C1 segment of cervical spinal cord (tissue), 14 donors: ENCODE measurements around the gene PELI1.

Source experiments
- DNase-seq, 14 donors: peaks; one replicate each; lab custom pipeline; 2025; lab: John Stamatoyannopoulos, UW

Gene PELI1, protein sequence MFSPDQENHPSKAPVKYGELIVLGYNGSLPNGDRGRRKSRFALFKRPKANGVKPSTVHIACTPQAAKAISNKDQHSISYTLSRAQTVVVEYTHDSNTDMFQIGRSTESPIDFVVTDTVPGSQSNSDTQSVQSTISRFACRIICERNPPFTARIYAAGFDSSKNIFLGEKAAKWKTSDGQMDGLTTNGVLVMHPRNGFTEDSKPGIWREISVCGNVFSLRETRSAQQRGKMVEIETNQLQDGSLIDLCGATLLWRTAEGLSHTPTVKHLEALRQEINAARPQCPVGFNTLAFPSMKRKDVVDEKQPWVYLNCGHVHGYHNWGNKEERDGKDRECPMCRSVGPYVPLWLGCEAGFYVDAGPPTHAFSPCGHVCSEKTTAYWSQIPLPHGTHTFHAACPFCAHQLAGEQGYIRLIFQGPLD

DNA sequence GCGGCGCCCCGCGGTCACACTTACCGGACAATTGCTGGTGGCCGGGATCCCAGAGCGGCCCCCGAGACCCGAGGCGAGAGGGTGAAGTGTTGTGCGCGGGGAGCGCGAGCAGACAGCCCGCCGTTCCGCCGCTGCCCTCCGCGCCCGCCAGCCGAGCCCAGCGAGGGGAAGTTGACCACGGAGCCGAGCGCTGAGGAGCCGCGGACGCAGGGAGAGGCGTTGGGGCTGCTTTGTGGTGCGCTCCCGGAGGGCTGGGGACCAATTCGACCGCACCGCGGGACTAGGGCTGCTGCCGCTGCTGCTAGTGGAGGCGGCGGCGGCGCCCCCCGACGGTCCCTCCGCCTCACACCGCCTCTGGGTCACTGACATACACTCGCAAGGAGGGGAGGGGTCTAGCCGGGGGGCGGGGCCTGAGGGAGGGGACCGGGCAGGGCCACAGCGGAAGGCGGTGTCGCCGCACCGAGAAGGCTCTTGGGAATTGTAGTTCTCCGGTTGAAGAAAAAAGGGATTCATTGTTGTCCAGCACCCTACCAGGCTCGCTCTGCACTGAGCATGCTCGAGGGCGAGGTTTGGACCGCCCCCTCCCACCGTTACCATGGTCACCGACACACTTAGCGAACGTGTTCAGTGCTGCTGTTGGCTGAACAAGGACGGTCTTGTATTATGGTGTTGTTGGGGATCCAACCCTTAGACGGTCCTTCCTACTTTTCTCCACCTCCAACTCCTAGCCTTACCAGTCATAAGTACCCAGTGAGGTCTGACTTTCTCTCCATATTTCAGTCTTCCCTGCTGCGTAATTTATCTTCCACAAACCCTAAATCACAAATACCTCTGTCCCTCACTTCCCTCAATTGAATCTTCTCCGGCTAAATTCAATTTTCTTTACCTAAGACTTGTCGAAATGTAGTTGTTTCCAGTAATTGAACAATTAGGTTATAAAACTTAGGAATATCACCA is at the start of gene PELI1:
Gene PELI1 (minus strand): TSS at position 364 of the 957 bp plus-strand sequence. CDS start 36,110 bp downstream, outside the sequence.
- DNase-seq = peak; percentile 58 to 99 (median 96)

DNA sequence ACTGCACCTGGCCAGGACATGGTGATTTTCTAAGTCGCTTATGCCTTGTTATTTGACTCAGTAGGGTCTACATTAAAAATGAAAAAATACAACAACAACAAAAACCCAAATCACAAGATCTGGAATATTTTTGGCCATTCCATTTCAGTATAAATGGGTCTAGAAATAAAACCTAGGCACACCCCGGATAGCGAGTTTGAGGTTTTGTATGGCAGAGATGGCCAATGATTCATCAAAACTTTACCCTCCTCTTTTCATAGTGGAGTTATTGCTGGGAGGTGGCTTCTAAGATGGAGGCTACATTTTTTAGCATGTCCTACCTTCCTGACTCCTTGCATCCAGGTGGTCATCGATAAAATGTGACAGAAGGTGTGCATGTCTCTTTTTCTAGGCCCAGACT is 49.3 kb upstream of the PELI1 start:
- no peak for DNase-seq

DNA sequence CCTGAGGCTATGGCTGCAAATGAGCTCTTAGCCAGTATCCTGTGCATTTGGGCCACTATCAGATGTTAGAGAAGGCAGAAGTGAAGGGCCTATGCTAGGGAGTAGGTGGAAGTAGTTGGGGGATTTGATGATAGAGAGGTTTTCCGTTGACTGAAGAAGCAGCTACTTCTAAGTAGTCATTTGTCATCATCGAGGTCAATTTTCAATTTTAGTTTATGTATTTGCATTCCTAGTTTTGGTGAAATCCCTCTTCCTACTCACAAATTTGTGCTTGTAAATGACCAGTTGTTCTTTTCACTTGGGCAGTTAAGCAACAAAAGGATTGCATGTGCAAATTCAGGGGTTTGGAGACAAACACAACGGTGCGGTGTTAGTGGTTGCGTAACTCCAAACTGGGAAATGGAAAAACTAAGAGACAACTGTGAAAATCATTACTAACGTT is 48.5 kb upstream of the PELI1 start:
- DNase-seq = no peak

DNA sequence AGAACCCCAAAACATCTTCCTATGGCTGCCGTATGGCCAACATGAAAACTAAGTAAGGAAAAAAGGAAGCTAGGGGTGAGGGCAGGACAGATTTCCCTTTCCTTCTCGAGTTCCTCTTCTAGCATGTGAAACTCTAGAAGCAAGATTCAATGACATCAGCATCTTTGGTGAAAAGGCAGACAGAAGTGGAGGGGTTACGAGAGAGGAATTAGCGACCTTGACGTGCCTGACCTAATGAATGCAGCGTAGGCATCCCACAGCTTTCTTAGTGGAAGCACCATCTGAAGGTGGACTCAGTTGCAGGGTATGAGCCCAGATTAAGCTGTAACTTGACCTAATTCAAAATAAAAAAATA is 47.9 kb upstream of the PELI1 start:
- peak in 2 of 14 donors; percentile 6 to 29 for DNase-seq

DNA sequence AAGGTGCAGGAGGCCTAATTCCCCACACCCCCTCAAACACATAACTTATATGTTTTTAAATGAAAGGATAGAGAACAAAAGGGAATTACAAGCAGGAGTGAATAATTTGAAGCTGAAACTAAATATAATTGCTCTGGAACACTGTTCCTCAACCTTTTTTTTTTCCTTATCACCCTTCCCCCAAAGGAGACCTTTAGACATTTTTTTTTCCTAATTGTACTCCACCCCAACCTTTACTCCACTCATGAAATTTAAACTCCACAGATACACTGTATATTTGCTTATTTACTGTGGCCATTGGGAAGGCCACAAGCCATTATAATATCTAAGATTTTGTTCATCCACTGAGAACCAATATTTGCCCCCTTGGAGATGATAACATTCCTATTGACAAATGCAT is 45.4 kb upstream of the PELI1 start:
- DNase-seq = no peak

DNA sequence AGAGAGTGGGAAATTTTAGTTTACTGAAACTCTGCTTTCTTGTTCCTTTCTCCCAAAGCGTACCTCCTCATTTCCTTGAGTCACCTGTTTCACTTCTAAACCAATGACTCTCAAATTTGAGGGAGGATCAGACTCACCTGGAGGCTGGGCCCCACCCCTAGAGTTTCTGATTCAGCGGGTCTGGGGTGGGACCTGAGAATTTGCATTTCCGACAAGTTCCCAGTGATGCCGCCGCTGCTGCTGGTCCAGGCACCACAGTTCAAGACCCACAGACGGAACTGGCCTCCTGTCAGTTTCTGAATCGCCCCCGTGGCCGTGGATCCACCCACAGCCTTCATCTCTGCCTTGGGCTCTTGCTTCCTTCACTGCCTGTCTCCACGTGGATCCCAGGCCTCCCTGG is 44.9 kb upstream of the PELI1 start:
- DNase-seq = no peak

DNA sequence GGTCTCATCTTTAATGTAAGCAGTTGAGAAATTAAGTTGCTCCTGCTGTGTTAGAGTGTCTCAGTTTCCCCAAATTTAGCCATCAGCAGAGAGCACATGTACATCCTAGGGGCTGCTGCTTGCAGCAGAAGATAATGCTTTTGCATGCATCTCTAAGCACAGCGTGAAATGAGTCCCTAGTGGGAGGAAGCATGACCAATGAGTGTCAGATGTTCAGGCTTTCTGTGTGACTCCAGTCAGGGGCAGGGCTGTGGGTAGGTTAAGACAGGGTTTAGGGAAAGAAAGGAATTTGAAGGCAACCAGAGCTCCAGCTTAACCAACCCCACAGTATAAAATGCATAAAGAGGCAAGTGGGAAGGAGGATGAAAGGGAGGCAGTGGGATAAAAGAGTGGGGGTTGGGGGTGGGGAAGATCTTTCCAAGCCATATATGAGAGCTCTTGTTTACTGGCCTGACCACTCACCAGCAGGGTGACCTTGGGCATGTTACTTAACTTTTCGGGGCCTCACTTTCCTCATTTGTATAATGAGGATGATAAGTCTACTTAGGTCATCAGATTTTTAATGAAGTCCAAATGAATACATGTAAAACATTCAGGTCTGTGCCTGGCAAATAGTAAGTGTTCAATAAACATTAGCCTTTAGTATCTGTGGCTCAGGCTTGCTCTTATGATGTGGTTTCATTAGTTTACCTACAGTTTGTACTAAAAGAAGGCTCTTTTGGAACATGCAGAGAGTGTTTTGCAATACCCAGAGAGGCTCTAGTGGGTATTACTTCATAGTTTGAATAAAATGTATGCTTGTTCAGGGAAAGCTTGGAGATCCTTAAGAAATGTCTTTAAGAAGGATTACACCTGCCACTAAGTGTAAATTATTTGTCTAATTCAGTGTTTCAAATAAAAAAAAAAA is 42.7 kb upstream of the PELI1 start:
- no peak for DNase-seq

DNA sequence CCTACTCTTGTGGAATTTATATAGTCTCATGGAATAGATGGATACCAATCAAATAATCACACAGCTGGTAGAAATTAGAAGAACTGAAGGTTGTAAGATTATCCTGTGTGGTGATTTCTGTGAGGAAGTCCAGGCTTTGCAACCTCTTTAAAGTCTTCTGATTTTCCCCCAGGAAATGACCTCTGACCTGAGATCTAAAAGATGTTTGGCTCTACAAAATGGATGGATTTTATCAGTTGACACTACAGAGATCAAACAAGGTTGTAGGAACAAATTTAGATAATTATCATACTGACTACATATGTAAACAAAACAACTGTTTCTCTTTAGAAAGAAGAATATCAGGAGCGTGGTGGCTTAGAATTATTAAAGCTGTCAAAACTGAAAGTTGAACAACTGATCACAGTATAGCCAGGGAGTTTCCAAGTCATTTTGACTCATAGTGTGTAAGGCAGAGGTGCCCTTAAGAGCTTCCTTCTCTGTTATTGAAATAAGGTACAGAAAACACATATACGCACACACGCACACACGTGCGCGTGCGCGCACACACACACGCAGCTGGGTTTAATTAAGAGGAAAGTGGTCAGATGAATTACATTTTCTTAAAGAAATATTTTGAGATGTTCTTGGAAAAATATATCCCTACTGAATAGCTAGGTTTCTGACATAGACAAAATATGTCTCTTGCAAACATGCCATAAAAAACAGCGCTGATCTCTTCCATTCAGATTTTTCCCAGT is 35.5 kb upstream of the PELI1 start:
- DNase-seq = no peak

DNA sequence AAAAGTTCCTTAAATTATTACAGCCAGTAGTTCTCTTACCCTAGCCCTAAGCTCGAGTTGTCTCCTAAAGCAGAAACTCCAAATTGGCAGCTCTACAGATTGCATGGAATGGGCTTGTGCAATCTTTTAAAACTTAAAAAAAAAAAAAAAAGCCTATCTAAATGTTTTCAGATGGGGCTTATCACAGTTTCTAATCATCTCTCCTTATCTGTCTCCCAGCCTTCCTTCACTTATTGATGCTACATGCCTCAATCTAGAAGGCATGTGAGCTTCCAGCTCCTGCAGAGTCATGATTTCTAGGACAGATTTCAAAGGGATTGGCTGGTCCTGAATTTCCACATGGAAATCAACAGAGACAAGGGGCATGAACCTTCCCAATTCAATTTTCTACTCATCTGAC is 33.1 kb upstream of the PELI1 start:
- no peak for DNase-seq

DNA sequence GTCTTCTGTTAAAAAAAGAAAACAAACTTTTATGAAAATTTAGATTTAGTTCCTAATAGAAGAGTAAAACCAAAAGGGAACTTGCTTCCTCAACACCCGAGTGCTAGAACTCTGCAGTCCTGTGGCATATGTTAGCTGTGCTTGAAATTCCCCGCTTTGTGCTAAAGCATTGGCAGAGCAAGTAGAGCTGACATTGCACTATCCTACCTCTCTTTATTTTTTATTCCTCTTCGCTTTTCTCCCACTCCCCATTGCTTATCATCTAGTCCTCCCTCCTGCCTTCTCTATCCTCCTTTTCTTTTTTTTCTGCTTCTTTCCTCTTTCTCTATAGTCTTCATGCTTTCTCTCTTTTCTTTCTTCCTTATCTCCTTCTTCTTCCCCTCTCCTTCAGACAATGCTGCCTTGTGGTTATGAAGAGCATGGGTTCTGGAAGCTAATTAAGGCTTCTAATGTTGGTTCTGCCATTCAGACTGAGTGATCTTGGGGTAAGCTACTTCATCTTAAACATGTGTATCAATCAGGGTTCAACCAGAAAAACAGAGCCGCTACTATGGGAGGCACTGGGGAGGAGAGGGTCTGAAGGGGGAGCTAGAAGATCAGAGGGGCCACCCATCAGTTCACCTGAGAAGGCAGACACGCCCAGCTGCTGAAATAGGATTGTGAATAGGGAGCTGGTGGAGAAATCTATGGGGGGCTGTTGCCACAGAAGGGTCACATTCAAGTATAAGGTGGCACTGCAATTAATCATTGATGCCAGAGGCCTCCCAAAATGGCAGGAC is 31.4 kb upstream of the PELI1 start:
- no peak for DNase-seq

DNA sequence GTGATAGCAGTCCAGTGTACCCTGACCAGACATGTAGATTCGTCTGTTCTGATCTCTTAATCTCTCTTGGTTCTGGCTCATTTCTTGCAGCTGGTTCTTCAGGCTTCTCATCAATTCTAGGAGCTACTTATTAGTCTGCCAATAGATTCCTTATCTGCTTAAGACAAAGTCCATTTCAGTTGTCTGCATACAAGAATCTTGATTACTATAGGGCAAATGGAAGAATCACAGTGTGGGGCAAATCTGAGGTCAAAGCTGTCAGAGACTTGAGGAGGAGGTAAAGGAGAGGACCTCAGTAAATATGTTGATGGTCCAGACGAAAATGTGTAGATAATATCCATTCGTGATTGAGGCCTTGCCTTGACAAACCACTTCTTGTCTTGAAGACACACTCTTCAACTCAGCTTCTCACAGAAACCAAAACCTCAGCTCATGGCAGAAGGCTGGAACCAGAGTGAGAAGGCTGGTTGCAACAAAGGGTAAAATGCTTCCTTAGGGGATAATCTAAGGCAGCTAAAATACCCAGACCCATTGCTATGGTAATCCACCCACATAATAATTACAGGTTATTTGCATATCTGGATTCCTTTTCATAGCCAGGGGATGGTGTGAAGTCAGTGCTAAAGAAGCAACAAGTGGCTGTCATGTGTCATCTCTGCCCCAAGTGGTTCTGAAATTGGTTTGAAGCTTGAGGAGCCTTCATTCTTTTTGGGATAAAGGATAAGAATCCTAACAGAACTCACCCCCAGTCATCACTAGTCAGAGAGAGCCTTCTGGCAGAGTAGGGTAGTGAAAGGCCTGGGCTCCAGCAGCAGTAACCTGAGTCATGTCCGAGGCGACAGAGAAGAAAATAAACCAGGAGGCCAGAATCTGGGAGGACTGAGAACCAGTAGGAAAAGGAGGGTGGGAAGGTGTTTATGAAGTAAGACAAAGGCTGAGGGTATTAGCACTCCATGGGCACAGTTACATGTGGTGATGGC is 29.2 kb upstream of the PELI1 start:
- no peak for DNase-seq

DNA sequence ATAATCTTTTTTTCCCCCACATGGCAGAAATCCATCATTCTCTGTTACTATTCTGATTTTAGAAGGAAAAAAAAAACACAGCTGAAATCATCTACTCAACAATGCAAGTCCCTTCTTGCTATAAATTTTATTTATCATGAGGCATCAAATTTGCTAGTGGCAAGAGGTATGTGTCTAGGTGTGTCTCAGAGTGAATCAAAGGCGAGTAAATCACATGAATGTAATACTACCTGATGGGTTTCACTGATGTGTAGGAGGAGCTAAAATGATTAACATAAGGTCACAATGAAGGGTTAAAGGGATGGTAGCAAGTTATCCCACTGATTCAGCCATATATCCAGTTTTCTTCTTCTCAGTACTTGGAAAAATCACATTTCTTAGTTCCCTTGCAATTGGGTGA is 24.5 kb upstream of the PELI1 start:
- DNase-seq = no peak

DNA sequence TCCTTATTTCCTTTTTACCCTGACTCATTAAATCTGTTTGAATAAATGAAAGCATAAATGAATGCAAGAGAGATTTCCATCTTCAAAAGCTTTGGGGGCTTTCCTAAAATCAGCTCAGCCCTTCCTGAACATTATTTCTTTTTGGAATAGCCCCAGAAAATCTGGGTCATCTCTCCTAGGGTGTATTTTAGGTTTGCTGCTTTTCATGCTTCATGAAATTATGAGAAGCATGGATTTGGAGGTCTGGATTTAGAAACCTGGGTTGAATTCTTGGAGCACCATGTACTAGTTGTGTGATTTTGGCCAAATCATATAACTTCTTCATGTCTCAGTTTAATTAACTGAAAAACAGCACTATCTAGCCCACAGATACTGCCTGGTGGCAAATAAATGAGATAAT is 24.0 kb upstream of the PELI1 start:
- peak in 1 of 14 donors; percentile 74 for DNase-seq

DNA sequence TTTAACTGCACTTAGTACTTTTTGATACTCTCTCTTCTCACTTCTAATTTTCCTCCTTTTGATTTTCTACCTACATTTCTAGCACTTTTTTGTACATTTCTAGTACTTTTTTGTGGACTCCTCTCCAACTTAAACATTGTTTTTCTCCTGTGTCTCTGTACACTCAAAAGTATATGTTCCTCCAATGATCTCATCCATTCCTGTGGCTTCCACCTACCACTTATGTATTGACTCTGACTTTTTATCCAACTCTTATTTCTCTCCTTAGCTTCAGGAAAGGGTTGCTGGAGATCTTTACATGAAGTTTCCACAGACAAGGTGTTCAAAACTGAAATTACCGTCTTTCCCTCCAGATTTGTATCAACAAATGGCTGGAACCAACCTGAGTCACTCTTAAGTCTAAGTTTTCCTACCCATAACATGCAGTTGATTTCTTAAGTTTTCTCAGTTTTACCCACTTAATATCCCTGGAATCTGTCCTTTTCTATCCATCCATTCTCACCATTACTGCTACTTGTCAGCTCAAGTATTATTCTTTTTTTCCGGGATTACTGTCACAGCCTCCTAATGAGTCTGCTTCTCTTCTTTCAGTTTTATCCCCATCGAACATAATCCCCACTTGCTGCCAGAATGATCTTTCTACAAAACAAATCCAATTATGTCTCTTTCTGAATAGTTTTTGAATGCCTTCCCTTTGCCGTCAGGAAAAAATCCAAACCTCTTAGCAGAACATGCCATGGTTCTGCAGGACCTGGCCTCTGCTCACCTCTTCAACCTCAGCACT is 22.6 kb upstream of the PELI1 start:
- DNase-seq = peak in 1 of 14 donors; percentile 25

DNA sequence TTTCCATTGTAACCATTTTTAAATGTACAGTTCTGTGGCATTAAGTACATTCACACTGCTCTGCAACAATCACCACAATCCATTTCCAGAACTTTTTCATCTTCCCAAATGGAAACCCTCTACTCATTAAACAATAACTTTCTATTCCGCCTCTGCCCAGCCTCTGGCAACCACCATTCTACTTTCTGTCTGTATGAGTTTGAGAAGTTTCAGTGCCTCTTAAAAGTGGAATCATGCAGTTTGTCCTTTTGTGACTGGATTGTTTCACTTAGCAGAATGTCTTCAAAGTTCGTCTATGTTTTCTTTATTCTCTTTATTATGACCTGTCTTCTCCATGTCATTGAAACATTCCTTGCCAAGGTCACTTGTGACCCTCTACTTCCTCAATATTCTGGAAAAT is 22.0 kb upstream of the PELI1 start:
- DNase-seq = no peak

DNA sequence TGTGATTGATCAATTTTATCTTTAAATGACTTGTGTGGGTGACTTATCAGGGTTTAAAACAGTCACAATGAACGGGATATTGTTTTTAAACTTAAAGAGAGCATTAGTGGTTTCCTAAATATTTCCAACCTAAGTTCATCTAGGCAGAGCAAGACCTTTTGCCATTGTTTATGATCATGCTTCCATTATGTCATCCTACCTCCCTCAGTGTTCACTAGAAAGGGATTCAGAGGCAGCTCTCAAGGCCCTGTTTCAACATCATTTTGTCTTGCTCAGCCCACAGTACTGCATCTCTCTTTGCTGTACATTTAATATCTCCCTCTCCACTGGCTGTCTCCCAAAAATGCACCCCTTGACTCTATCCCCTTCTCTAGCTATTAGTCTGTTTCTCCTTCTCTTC is 21.5 kb upstream of the PELI1 start:
- no peak for DNase-seq

DNA sequence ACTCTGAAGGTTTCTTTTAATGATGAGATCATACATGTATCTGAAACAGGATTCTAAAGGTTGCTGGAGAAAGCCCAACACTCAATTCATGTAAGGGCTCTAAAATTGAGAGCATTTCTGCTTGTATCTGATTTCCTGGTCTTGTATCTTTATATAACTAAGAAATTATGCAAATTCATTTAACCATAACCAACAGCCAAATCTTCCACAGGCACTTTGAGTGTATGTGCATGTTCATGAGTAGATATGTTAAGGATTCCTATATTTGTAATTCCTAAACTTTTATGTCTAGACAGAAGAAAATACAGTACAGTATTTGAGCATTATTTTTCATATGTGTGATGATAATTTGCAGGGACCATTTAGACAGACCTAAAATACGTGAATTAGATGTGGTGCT is 20.4 kb upstream of the PELI1 start:
- DNase-seq = no peak

DNA sequence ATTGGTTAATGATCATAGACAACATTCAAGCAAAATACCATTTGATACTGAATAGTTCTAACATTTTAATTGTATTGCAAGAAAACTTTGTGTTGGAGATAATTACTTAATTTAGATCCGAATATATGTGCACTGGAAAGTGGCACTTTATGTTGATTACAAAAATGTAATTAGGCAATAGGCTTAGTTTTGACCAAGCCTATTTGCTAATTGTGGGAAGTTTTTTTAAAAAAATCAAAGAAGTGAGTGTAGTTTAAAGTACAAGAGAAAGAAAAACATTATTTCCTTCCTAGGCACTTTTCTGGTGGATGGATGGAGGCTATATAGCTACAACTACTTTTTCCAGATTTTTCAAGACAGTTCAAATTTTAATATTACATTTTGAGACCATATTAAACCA is 18.3 kb upstream of the PELI1 start:
- DNase-seq = no peak
